HFFc6 (cell line): ENCODE data around the gene AGRP. TPM values are rescaled to one million over a fixed set of nuclear protein-coding genes. Genes with fewer than 3 reads are reported as not detected.

Experiments used
- DNase-seq: peaks from one replicate; pipeline ENCODE4 v3.0.0-alpha.2; 2018
- H3K27ac Mint-ChIP-seq: 2 replicates; pipeline ENCODE4 v1.8.0; 2020; ENCODE audit warnings: mild to moderate bottlenecking, mixed read lengths
- H3K27me3 Mint-ChIP-seq: 2 replicates; pipeline ENCODE4 v1.8.0; 2021; ENCODE audit warnings: mild to moderate bottlenecking, moderate library complexity, mixed read lengths; ENCODE audit not compliant: insufficient read depth
- H3K36me3 Mint-ChIP-seq: 2 replicates; pipeline ENCODE4 v1.8.0; 2021; ENCODE audit warnings: low read depth, mixed read lengths
- H3K4me1 Mint-ChIP-seq: 2 replicates; pipeline ENCODE4 v1.8.0; 2020; ENCODE audit warnings: low read depth, mixed read lengths
- H3K4me3 Mint-ChIP-seq: 2 replicates; pipeline ENCODE4 v1.8.0; 2020; ENCODE audit warnings: mild to moderate bottlenecking, moderate library complexity, mixed read lengths
- H3K9me3 Mint-ChIP-seq: 2 replicates; pipeline ENCODE4 v1.8.0; 2020; ENCODE audit warnings: mild to moderate bottlenecking, mixed read lengths
- CTCF ChIP-seq: fragments of 200-600 bp; sonication (generic); IDR thresholded peaks from 2 replicates; pipeline ENCODE4 v1.5.0; 2021; ENCODE audit warnings: antibody characterized with exemption, mild to moderate bottlenecking
- total RNA-seq, 6 experiments: library from RNA; stranded (reverse); fragmentation: NEBNext Ultra II Directional; extraction: Animal tissue kit (Norgen Biotek cat#: 25700); gene quantifications; 2 replicates in 1 of 6; 3 replicates in 5 of 6; pipeline ENCODE4 v1.2.3, GENCODE V29; 2021

The AGRP gene
- total RNA-seq, 6 experiments from 2014 or later, result not detected

GRCh38 chr16:67444259-67445125 is 38.9 kb downstream of the AGRP start:
- H3K4me3 Mint-ChIP-seq, result no peak overlapping the region
- no peak for DNase-seq
- H3K27ac Mint-ChIP-seq, result peak overlapping the region; percentile 27; the same call in 1 of the 2 replicates

GRCh38 chr16:67443265-67443664 is 40.1 kb downstream of the AGRP start:
- no peaks in the 10 kb centered on the region for H3K9me3 Mint-ChIP-seq
- no peak for DNase-seq
- TF ChIP-seq CTCF, result no peak
- no peak overlapping the region for H3K4me3 Mint-ChIP-seq
- peaks cover 22% of the 10 kb centered on the region for H3K4me1 Mint-ChIP-seq
- H3K36me3 Mint-ChIP-seq, result no peaks in the 10 kb centered on the region; the same call in 1 of the 2 replicates
- peaks cover 4% of the 10 kb centered on the region; the same call in 1 of the 2 replicates for H3K27me3 Mint-ChIP-seq
- H3K27ac Mint-ChIP-seq, result no peak overlapping the region

More at GRCh38 chr16:67444259-67445125, 38.9 kb downstream of the AGRP start:
- peaks cover 4% of the 10 kb centered on the region; the same call in 1 of the 2 replicates for H3K27me3 Mint-ChIP-seq
- H3K36me3 Mint-ChIP-seq, result no peaks in the 10 kb centered on the region
- peaks cover 22% of the 10 kb centered on the region for H3K4me1 Mint-ChIP-seq
- no peaks in the 10 kb centered on the region for H3K9me3 Mint-ChIP-seq
- TF ChIP-seq CTCF, result no peak

- H3K4me1 Mint-ChIP-seq, result peaks cover 22% of the 10 kb centered on the region
- no peak for DNase-seq
- no peak for TF ChIP-seq CTCF
- H3K9me3 Mint-ChIP-seq, result no peaks in the 10 kb centered on the region
- no peaks in the 10 kb centered on the region; the same call in 1 of the 2 replicates for H3K36me3 Mint-ChIP-seq
- no peak overlapping the region for H3K27ac Mint-ChIP-seq
- H3K27me3 Mint-ChIP-seq, result peaks cover 4% of the 10 kb centered on the region; the same call in 1 of the 2 replicates
- H3K4me3 Mint-ChIP-seq, result no peak overlapping the region
Measured at GRCh38 chr16:67442581-67443255, 40.6 kb downstream of the AGRP start.

GRCh38 chr16:67441907-67442306 is 41.4 kb downstream of the AGRP start:
- Mint-ChIP-seq H3K27me3 (peaks cover 4% of the 10 kb centered on the region; the same call in 1 of the 2 replicates), H3K4me1 (peaks cover 22% of the 10 kb centered on the region), H3K36me3 (peaks cover 4% of the 10 kb centered on the region), H3K9me3 (no peaks in the 10 kb centered on the region), H3K4me3 (no peak overlapping the region), H3K27ac (no peak overlapping the region)
- no peak for TF ChIP-seq CTCF
- no peak for DNase-seq

- no peak overlapping the region for H3K4me3 Mint-ChIP-seq
- TF ChIP-seq CTCF, result no peak
- no peaks in the 10 kb centered on the region for H3K9me3 Mint-ChIP-seq
- H3K4me1 Mint-ChIP-seq, result peaks cover 16% of the 10 kb centered on the region
- peaks cover 4% of the 10 kb centered on the region; the same call in 1 of the 2 replicates for H3K27me3 Mint-ChIP-seq
- H3K27ac Mint-ChIP-seq, result no peak overlapping the region
- H3K36me3 Mint-ChIP-seq, result peaks cover 7% of the 10 kb centered on the region
- no peak for DNase-seq
Measured at GRCh38 chr16:67441271-67441753, 42.0 kb downstream of the AGRP start.
